AG10803 (cell line): ENCODE results near the gene OBSCN.

Experiments used
- DNase-seq: peaks from one replicate; pipeline ENCODE4 v3.0.0; 2010; ENCODE audit warnings: low read depth
- H3K4me3 ChIP-seq: 2 replicates; pipeline ENCODE4 v1.5.1; 2011; ENCODE audit warnings: mild to moderate bottlenecking, low read length, control low read depth
- TF ChIP-seq, protein P1 (sequence below): conservative IDR thresholded peaks from 2 replicates; pipeline ENCODE4 v1.5.1; 2011; ENCODE audit warnings: mild to moderate bottlenecking, low read length, control low read depth, inconsistent platforms

Gene OBSCN

DNA sequence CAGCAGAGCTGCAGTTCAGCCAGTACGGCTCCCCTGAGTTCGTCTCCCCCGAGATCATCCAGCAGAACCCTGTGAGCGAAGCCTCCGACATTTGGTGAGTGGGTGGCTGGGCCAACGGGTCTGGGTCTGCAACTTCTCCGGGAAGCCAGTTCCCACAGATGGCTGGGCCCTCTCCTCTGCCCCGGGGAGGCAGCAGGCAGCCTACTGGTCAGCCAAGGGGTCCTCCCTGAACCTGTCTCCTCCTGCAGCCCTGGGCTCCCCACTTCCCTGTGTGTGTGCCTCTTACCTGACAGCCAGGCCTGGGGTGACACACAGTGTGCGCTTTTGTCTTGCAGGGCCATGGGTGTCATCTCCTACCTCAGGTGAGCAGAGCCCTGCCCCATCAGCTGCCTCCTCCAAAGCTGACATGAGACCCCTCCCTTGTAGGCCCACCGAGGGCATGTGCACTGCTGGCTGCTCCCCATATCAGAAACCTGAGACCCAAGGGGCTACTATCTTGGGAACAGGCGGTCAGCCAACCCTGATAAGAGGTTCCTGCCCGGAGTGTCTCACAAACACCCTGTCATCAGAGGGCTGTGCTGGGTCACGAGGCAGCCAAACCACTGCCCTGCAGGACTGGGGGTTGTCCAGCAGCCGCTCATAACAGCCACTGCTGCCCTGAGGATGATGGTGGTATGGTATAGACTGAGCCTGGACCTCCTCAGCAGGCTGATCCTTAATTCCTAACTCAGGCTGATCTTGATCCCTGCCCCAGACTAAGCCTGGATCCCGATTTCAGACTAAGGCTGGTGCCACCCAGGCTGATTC is 161.2 kb downstream of the OBSCN start:
- TF ChIP-seq, protein P1, sequence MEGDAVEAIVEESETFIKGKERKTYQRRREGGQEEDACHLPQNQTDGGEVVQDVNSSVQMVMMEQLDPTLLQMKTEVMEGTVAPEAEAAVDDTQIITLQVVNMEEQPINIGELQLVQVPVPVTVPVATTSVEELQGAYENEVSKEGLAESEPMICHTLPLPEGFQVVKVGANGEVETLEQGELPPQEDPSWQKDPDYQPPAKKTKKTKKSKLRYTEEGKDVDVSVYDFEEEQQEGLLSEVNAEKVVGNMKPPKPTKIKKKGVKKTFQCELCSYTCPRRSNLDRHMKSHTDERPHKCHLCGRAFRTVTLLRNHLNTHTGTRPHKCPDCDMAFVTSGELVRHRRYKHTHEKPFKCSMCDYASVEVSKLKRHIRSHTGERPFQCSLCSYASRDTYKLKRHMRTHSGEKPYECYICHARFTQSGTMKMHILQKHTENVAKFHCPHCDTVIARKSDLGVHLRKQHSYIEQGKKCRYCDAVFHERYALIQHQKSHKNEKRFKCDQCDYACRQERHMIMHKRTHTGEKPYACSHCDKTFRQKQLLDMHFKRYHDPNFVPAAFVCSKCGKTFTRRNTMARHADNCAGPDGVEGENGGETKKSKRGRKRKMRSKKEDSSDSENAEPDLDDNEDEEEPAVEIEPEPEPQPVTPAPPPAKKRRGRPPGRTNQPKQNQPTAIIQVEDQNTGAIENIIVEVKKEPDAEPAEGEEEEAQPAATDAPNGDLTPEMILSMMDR: no peak
- no peak overlapping the region for H3K4me3 ChIP-seq
- no peak for DNase-seq

DNA sequence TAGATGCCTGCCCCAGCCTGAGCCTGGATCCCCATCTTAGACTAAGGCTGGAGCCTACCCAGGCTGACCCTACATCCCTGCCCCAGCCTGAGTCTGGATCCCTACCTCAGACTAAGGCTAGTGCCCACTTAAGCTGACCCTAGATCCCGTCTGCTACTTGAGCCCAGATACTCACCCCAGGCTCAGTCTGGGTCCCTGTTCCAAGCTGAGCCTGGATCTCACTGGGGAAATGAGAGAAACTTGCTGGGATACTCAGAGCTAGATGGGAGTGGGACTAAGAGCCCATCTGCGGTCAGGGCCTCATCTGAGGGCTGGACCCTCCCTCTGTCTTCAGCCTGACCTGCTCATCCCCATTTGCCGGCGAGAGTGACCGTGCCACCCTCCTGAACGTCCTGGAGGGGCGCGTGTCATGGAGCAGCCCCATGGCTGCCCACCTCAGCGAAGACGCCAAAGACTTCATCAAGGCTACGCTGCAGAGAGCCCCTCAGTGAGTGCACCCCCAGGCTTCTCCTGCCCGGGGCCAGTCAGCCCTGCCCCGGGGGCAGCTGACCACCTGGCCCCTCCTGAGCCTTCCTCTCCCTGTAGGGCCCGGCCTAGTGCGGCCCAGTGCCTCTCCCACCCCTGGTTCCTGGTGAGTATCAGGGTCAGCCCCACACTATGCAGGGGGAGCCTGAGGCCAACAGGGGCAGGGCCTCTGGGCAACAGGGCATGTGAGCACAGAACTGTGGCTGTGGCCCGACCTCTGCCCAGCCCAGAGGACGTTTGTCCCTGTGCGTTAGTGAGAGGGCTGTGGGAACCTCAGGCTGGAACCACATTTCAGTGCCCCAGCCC is 162.0 kb downstream of the OBSCN start:
- TF ChIP-seq, protein P1: no peak
- no peak for DNase-seq
- H3K4me3 ChIP-seq: no peak overlapping the region

DNA sequence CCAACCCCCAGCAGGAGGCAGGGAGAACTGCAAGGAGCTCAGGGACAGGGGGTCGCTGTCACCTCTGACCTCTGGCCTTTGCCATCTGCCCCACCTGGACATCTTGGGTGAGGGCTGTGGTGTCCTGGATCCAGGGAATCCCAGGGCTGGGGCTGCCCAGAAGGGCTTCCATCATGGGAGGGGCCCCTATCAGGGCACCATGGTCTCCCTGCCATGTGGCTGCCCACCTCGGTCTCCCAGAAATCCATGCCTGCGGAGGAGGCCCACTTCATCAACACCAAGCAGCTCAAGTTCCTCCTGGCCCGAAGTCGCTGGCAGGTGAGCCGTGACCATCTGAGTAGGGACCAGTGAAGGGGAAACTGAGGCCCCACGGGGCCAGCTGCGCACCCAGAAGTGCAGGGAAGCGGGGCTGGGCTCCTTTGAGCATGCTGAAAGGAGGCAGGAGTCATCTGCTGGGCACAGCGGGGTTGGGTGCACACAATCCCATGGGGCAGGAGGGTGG is 162.6 kb downstream of the OBSCN start:
- no peak for DNase-seq
- TF ChIP-seq, protein P1: no peak
- H3K4me3 ChIP-seq: no peak overlapping the region

DNA sequence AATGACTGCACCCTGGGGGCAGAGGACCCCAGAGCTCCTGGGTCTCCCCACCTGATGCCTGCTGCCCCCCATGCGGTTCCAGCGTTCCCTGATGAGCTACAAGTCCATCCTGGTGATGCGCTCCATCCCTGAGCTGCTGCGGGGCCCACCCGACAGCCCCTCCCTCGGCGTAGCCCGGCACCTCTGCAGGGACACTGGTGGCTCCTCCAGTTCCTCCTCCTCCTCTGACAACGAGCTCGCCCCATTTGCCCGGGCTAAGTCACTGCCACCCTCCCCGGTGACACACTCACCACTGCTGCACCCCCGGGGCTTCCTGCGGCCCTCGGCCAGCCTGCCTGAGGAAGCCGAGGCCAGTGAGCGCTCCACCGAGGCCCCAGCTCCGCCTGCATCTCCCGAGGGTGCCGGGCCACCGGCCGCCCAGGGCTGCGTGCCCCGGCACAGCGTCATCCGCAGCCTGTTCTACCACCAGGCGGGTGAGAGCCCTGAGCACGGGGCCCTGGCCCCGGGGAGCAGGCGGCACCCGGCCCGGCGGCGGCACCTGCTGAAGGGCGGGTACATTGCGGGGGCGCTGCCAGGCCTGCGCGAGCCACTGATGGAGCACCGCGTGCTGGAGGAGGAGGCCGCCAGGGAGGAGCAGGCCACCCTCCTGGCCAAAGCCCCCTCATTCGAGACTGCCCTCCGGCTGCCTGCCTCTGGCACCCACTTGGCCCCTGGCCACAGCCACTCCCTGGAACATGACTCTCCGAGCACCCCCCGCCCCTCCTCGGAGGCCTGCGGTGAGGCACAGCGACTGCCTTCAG is 163.3 kb downstream of the OBSCN start:
- no peak for DNase-seq
- no peak overlapping the region for H3K4me3 ChIP-seq
- TF ChIP-seq, protein P1: no peak

DNA sequence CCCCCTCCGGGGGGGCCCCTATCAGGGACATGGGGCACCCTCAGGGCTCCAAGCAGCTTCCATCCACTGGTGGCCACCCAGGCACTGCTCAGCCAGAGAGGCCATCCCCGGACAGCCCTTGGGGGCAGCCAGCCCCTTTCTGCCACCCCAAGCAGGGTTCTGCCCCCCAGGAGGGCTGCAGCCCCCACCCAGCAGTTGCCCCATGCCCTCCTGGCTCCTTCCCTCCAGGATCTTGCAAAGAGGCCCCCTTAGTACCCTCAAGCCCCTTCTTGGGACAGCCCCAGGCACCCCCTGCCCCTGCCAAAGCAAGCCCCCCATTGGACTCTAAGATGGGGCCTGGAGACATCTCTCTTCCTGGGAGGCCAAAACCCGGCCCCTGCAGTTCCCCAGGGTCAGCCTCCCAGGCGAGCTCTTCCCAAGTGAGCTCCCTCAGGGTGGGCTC is 163.9 kb downstream of the OBSCN start:
- TF ChIP-seq, protein P1: no peak
- DNase-seq: no peak
- H3K4me3 ChIP-seq: no peak overlapping the region

DNA sequence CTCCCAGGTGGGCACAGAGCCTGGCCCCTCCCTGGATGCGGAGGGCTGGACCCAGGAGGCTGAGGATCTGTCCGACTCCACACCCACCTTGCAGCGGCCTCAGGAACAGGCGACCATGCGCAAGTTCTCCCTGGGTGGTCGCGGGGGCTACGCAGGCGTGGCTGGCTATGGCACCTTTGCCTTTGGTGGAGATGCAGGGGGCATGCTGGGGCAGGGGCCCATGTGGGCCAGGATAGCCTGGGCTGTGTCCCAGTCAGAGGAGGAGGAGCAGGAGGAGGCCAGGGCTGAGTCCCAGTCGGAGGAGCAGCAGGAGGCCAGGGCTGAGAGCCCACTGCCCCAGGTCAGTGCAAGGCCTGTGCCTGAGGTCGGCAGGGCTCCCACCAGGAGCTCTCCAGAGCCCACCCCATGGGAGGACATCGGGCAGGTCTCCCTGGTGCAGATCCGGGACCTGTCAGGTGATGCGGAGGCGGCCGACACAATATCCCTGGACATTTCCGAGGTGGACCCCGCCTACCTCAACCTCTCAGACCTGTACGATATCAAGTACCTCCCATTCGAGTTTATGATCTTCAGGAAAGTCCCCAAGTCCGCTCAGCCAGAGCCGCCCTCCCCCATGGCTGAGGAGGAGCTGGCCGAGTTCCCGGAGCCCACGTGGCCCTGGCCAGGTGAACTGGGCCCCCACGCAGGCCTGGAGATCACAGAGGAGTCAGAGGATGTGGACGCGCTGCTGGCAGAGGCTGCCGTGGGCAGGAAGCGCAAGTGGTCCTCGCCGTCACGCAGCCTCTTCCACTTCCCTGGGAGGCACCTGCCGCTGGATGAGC is 164.5 kb downstream of the OBSCN start:
- TF ChIP-seq, protein P1: no peak
- DNase-seq: no peak

More for the DNA sequence above, 164.5 kb downstream of the OBSCN start:
- H3K4me3 ChIP-seq: no peak overlapping the region
